Mesendoderm (in vitro differentiated cells): ENCODE measurements around the gene DLK1.

Experiments
- DNase-seq: peaks from one replicate; pipeline ENCODE4 v3.0.0; 2013
- H2AK5ac ChIP-seq: 2 replicates; pipeline ENCODE4 v1.6.1; 2013; ENCODE audit warnings: low read length, inconsistent platforms
- H2BK120ac ChIP-seq: 2 replicates; pipeline ENCODE4 v1.6.1; 2013; ENCODE audit warnings: low read depth, mild to moderate bottlenecking, low read length, moderate library complexity, mixed read lengths
- H2BK15ac ChIP-seq: replicated peaks from 2 replicates; pipeline ENCODE4 v1.6.1; 2013; ENCODE audit warnings: low read depth, mild to moderate bottlenecking, moderate library complexity
- H2BK5ac ChIP-seq: 2 replicates; pipeline ENCODE4 v1.6.1; 2013; ENCODE audit warnings: low read length, inconsistent platforms
- H3K18ac ChIP-seq: 2 replicates; pipeline ENCODE4 v1.6.1; 2013; ENCODE audit warnings: mild to moderate bottlenecking, low read length, mixed read lengths
- H3K23ac ChIP-seq: one replicate; pipeline ENCODE4 v1.6.1; 2013; ENCODE audit warnings: low read length
- H3K27ac ChIP-seq: 2 replicates; pipeline ENCODE4 v1.5.1; 2013; ENCODE audit warnings: low read depth, mild to moderate bottlenecking, inconsistent platforms, low read length, moderate library complexity
- H3K27me3 ChIP-seq: 2 replicates; pipeline ENCODE4 v1.6.1; 2013; ENCODE audit warnings: low read length, control low read depth, mild to moderate bottlenecking, inconsistent platforms; ENCODE audit not compliant: insufficient read depth, poor library complexity
- H3K36me3 ChIP-seq: 2 replicates; pipeline ENCODE4 v1.6.1; 2013; ENCODE audit warnings: low read length, inconsistent platforms; ENCODE audit not compliant: control insufficient read depth, insufficient read depth
- H3K4ac ChIP-seq: one replicate; pipeline ENCODE4 v1.6.1; 2013; ENCODE audit warnings: low read depth, mild to moderate bottlenecking, low read length, moderate library complexity
- H3K4me1 ChIP-seq: 2 replicates; pipeline ENCODE4 v1.6.1; 2013; ENCODE audit warnings: low read depth, low read length, inconsistent platforms; ENCODE audit not compliant: control insufficient read depth
- H3K4me2 ChIP-seq: 2 replicates; pipeline ENCODE4 v1.6.1; 2013; ENCODE audit warnings: low read length
- H3K4me3 ChIP-seq: 2 replicates; pipeline ENCODE4 v1.5.1; 2013; ENCODE audit warnings: mild to moderate bottlenecking, low read length
- H3K56ac ChIP-seq: one replicate; pipeline ENCODE4 v1.6.1; 2013; ENCODE audit warnings: low read length
- H3K79me1 ChIP-seq: 2 replicates; pipeline ENCODE4 v1.6.1; 2013; ENCODE audit warnings: low read length, inconsistent platforms
- H3K79me2 ChIP-seq: 2 replicates; pipeline ENCODE4 v1.6.1; 2013; ENCODE audit warnings: mild to moderate bottlenecking, low read length; ENCODE audit not compliant: control insufficient read depth, insufficient read depth
- H3K9ac ChIP-seq: 2 replicates; pipeline ENCODE4 v1.6.1; 2013; ENCODE audit warnings: low read length, inconsistent platforms
- H4K5ac ChIP-seq: one replicate; pipeline ENCODE4 v1.6.1; 2013; ENCODE audit warnings: low read length
- H4K8ac ChIP-seq: one replicate; pipeline ENCODE4 v1.6.1; 2013; ENCODE audit warnings: low read depth, mild to moderate bottlenecking, control low read depth, low read length, moderate library complexity
- WGBS: extraction: QIAGEN DNeasy Blood & Tissue Kit; methylation state at CpG from one replicate; pipeline ENCODE4 v1.1.7; 2013; ENCODE audit warnings: low lambda C conversion rate, missing lambda C conversion rate; ENCODE audit not compliant: insufficient coverage; ENCODE audit errors: extremely low coverage; 5-methylcytosine and 5-hydroxymethylcytosine counted together

DLK1 gene

DNA sequence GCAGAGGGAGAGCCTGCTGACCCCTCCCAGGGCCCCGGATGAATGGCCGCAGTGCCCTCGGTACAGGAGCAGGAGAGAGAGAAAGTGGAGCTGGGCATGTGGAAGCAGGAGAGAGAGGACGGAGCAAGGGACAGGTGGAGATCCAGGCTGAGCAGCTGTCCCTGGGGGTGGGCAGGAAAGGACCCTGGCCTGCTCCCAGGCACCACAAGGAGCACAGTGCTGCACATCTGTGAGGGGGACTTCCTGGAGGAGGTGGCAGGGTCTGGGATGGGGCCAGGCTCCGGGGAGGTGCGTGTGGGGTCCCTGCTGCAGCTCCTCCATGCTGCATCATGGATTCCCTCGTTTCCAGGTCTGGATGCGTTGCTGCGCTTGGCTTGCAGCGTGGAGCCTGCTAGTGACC, 13.0 kb upstream of the DLK1 start:
- Histone ChIP-seq H3K4me2 (no peak overlapping the region), H2AK5ac (no peak overlapping the region), H3K4me3 (no peak overlapping the region), H3K9ac (no peak overlapping the region), H3K23ac (no peak overlapping the region), H3K27ac (no peak overlapping the region), H3K79me1 (no peaks in the 10 kb centered on the region), H2BK120ac (no peak overlapping the region), H3K4me1 (peaks cover 3% of the 10 kb centered on the region), H3K18ac (no peak overlapping the region), H4K8ac (no peak overlapping the region), H2BK15ac (no peak overlapping the region), H3K36me3 (no peaks in the 10 kb centered on the region), H3K79me2 (no peaks in the 10 kb centered on the region), H3K56ac (no peak overlapping the region), H4K5ac (no peak overlapping the region), H3K27me3 (no peaks in the 10 kb centered on the region), H2BK5ac (no peak overlapping the region), H3K4ac (no peak overlapping the region)
- DNase-seq: no peak
- no CpG with 5 or more reads among the region's 10 CpGs for WGBS

DNA sequence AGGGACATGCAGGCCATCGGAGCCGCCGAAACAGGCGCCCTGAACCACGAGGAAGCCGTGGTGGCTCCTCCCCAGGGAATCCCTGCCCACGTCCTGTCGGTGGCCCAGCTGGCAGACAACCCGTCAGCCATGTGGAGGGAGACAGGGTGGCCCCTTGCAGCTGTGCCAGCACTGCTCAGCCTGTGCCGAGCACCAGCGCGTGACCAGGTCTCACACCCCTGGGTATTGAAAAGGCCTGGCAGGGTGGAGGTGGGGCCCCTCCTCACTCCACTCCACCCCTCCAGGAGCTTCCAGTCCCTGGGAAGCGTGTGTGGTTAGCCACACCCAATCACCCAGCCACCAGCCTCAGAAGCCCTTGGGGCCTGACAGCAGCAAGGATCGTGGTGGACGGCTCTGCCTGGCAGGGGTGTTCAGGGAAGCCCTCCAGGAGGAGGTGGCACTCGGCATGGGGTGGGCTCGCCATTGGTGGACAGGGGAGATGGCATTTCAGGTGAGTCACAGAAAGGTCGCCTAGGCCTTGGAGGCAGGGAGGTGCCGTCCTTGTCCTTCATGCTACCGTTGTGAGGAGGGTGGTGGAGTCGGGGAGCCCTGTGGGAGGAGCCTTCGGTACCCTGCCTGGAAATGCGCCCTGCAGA, 12.3 kb upstream of the DLK1 start:
- Histone ChIP-seq H3K36me3 (no peaks in the 10 kb centered on the region), H3K56ac (no peak overlapping the region), H3K27ac (no peak overlapping the region), H3K23ac (peak overlapping the region; percentile 38), H3K4ac (no peak overlapping the region), H2BK5ac (no peak overlapping the region), H3K79me1 (no peaks in the 10 kb centered on the region), H3K4me3 (no peak overlapping the region), H3K18ac (no peak overlapping the region), H4K5ac (no peak overlapping the region), H2BK120ac (no peak overlapping the region), H3K4me1 (peaks cover 3% of the 10 kb centered on the region), H2BK15ac (no peak overlapping the region), H3K79me2 (no peaks in the 10 kb centered on the region), H4K8ac (no peak overlapping the region), H3K27me3 (no peaks in the 10 kb centered on the region), H2AK5ac (no peak overlapping the region), H3K4me2 (no peak overlapping the region), H3K9ac (no peak overlapping the region)
- no CpG with 5 or more reads among the region's 23 CpGs for WGBS
- no peak for DNase-seq

DNA sequence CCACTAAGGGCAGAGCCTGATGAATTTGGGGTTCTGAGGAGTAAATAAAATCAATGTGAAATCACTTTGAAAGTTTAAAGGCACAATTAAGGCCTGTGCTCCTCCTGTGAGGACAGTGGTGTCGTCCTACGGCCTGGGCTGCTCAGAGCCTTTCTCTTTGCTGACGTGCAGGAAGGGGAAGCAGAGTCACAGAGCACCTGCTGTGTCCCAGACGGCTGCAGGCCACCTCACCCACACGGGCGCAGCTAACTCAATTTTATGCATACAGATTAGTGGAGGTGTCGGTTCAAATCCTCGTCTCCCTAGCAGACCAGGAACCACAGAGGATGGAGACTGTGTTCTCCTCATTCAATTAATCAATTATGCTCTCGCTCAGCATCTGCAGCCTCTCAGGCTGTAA, 11.4 kb upstream of the DLK1 start:
- no peak overlapping the region for H2BK15ac ChIP-seq
- H3K36me3 ChIP-seq: no peaks in the 10 kb centered on the region
- H2BK120ac ChIP-seq: no peak overlapping the region
- no peak overlapping the region for H2AK5ac ChIP-seq
- WGBS: no CpG with 5 or more reads among the region's 9 CpGs
- no peak overlapping the region for H3K27ac ChIP-seq
- no peak overlapping the region for H3K23ac ChIP-seq
- no peak overlapping the region for H3K18ac ChIP-seq
- H3K4me1 ChIP-seq: peaks cover 3% of the 10 kb centered on the region
- H3K4me2 ChIP-seq: no peak overlapping the region
- no peak overlapping the region for H4K5ac ChIP-seq
- no peaks in the 10 kb centered on the region for H3K79me1 ChIP-seq
- no peak overlapping the region for H3K4me3 ChIP-seq
- no peaks in the 10 kb centered on the region for H3K27me3 ChIP-seq
- H3K56ac ChIP-seq: no peak overlapping the region
- no peak overlapping the region for H3K9ac ChIP-seq
- no peaks in the 10 kb centered on the region for H3K79me2 ChIP-seq
- H4K8ac ChIP-seq: no peak overlapping the region
- no peak overlapping the region for H3K4ac ChIP-seq
- H2BK5ac ChIP-seq: no peak overlapping the region
- DNase-seq: no peak

DNA sequence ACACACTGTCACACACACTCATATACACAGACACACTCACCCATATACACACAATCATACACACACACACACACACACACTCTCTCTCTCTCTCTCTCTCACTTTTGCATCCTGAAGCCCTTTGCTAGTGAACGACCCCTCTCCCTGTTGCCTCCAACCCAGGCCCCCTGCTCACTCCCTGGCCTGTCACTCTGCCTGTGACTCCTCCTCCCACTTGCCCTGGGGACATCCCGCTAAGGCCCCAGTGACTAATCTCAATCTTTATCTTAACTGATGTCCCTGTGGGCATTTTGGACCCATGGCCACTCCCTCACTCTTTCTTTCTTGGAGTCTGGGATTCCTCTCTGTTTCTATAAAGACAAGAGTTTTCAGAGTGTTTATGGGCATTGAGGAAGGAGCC, 10.9 kb upstream of the DLK1 start:
- Histone ChIP-seq H3K79me2 (no peaks in the 10 kb centered on the region), H4K8ac (no peak overlapping the region), H3K18ac (no peak overlapping the region), H3K4me1 (peaks cover 3% of the 10 kb centered on the region), H4K5ac (no peak overlapping the region), H3K27me3 (no peaks in the 10 kb centered on the region), H2AK5ac (no peak overlapping the region), H3K4me2 (no peak overlapping the region), H3K36me3 (no peaks in the 10 kb centered on the region), H3K9ac (no peak overlapping the region), H2BK5ac (no peak overlapping the region), H3K23ac (no peak overlapping the region), H3K4me3 (no peak overlapping the region), H3K56ac (no peak overlapping the region), H3K27ac (no peak overlapping the region), H2BK120ac (no peak overlapping the region), H2BK15ac (no peak overlapping the region), H3K4ac (no peak overlapping the region), H3K79me1 (no peaks in the 10 kb centered on the region)
- peak; percentile 35 for DNase-seq
- no CpG with 5 or more reads among the region's 2 CpGs for WGBS

DNA sequence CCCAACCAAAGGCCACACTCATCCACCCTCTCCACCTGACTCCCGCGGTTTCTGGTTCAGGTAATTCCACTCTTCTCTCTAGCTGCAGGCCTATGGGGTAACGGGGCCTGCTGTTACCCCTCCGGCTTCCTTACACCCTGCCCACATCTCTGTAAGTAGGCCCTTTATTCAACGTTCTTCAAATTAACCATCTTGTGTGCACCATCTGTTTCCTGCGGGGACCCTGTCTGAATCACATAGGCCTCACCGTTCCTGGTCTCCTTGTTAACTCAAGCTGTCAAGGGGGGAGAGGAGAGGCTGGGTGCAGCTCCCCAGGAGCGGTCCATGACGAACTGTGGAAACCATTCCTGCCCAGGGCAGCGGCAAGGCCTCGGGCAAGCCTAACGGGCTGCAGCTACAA, 9.3 kb upstream of the DLK1 start:
- Histone ChIP-seq H3K36me3 (no peaks in the 10 kb centered on the region), H3K27ac (no peak overlapping the region), H3K4me3 (no peak overlapping the region), H2AK5ac (no peak overlapping the region), H3K9ac (no peak overlapping the region), H3K79me1 (no peaks in the 10 kb centered on the region), H3K4ac (no peak overlapping the region), H2BK5ac (no peak overlapping the region), H3K56ac (no peak overlapping the region), H2BK120ac (no peak overlapping the region), H3K27me3 (no peaks in the 10 kb centered on the region), H3K4me2 (no peak overlapping the region), H2BK15ac (no peak overlapping the region), H4K5ac (no peak overlapping the region), H3K18ac (no peak overlapping the region), H3K23ac (no peak overlapping the region), H4K8ac (no peak overlapping the region), H3K79me2 (no peaks in the 10 kb centered on the region), H3K4me1 (peaks cover 3% of the 10 kb centered on the region)
- DNase-seq: no peak
- WGBS: no CpG with 5 or more reads among the region's 12 CpGs

DNA sequence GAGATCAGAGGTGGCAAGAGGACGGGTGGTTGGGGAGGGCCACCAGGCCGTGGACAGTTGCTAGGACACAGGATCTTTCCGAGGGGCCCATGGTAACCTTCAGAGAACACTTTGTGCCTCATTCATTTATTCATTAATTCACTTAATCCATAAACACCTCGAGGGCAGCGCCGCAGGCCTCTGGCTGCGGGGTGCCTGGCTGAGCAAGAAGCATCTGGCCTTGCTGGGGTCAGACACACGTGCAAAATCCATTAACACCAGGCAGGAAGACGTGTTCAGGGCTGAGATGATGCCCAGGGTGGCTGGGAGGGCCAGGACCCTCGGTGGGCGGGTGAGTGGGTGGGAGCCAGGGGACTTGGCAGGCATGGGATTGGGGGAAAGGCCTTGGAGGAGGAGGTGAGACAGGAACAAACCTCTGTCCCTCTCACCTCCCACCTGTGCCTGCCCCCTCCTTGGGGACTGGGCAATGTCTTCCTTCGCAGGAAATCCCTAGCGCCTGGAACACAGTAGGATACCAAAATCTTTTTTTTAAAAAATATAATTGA, 6.6 kb upstream of the DLK1 start:
- H2BK120ac ChIP-seq: no peak overlapping the region
- H4K5ac ChIP-seq: no peak overlapping the region
- no peak overlapping the region for H3K4me2 ChIP-seq
- no peak overlapping the region for H3K18ac ChIP-seq
- WGBS: no CpG with 5 or more reads among the region's 13 CpGs
- no peak overlapping the region for H2BK5ac ChIP-seq
- no peaks in the 10 kb centered on the region for H3K36me3 ChIP-seq
- no peak overlapping the region for H4K8ac ChIP-seq
- H3K27ac ChIP-seq: no peak overlapping the region
- H3K23ac ChIP-seq: no peak overlapping the region
- no peak overlapping the region for H2AK5ac ChIP-seq
- H3K79me1 ChIP-seq: no peaks in the 10 kb centered on the region
- peaks cover 3% of the 10 kb centered on the region for H3K4me1 ChIP-seq
- no peaks in the 10 kb centered on the region for H3K27me3 ChIP-seq
- no peak overlapping the region for H2BK15ac ChIP-seq
- H3K79me2 ChIP-seq: no peaks in the 10 kb centered on the region
- H3K56ac ChIP-seq: no peak overlapping the region
- no peak for DNase-seq
- no peak overlapping the region for H3K9ac ChIP-seq
- no peak overlapping the region for H3K4ac ChIP-seq
- no peak overlapping the region for H3K4me3 ChIP-seq
